Osteoblast (primary cell): ENCODE data around the gene RIPK1. TPM values are rescaled to one million over a fixed set of nuclear protein-coding genes. Genes with fewer than 3 reads are reported as not detected.
"Not testable (repeated sequence)": the region's sequence is repeated elsewhere in the genome, so short reads cannot be mapped to it uniquely, and the experiment has no call there.

Experiments
- DNase-seq: peaks from one replicate; pipeline ENCODE4 v3.0.0; 2011; ENCODE audit warnings: low spot score, mixed read lengths; ENCODE audit not compliant: insufficient read length; ENCODE audit errors: missing footprints
- H2AFZ ChIP-seq: 2 replicates; pipeline ENCODE4 v1.6.0; 2011; ENCODE audit warnings: mild to moderate bottlenecking, low read length
- H3K27ac ChIP-seq: 2 replicates; pipeline ENCODE4 v1.5.1; 2011; ENCODE audit warnings: mild to moderate bottlenecking, low read depth, low read length, moderate library complexity
- H3K27me3 ChIP-seq: 2 replicates; pipeline ENCODE4 v1.6.0; 2012; ENCODE audit warnings: mild to moderate bottlenecking, control low read depth, inconsistent platforms, low read length, moderate library complexity; ENCODE audit not compliant: insufficient read depth
- H3K36me3 ChIP-seq: 2 replicates; pipeline ENCODE4 v1.5.1; 2011; ENCODE audit warnings: mild to moderate bottlenecking, low read length, control low read depth, moderate library complexity; ENCODE audit not compliant: insufficient read depth
- H3K4me1 ChIP-seq: 2 replicates; pipeline ENCODE4 v1.5.1; 2011; ENCODE audit warnings: mild to moderate bottlenecking, low read length, control low read depth, moderate library complexity; ENCODE audit not compliant: insufficient read depth
- H3K4me2 ChIP-seq: 2 replicates; pipeline ENCODE4 v1.6.0; 2011; ENCODE audit warnings: mild to moderate bottlenecking, low read length; ENCODE audit not compliant: insufficient read depth
- H3K4me3 ChIP-seq: fragments of 200-600 bp; sonication (generic); 3 replicates; pipeline ENCODE4 v1.5.1; 2012; ENCODE audit warnings: mild to moderate bottlenecking, low read length, inconsistent platforms; ENCODE audit not compliant: insufficient read depth
- H3K79me2 ChIP-seq: 2 replicates; pipeline ENCODE4 v1.6.0; 2012; ENCODE audit warnings: mild to moderate bottlenecking, low read length, control low read depth, inconsistent platforms; ENCODE audit not compliant: insufficient read depth
- H3K9me3 ChIP-seq: 2 replicates; pipeline ENCODE4 v1.5.1; 2011; ENCODE audit warnings: low read depth, low read length, control low read depth
- H4K20me1 ChIP-seq: 2 replicates; pipeline ENCODE4 v1.6.0; 2012; ENCODE audit warnings: mild to moderate bottlenecking, low read length, control low read depth; ENCODE audit not compliant: insufficient read depth
- CTCF ChIP-seq: IDR thresholded peaks from 2 replicates; pipeline ENCODE4 v1.5.1; 2011; ENCODE audit warnings: mild to moderate bottlenecking, low read depth, low read length, moderate library complexity; ENCODE audit errors: extremely low read depth
- total RNA-seq: library from RNA; depleted of rRNA; stranded (reverse); fragments of >200 nt; gene quantifications from 2 replicates; pipeline ENCODE4 v1.2.3, GENCODE V29; 2012

The RIPK1 gene
- total RNA-seq, 1 donor, result 29.3 TPM

- TF ChIP-seq CTCF, result no peak
- Histone ChIP-seq H3K4me2 (no peak overlapping the region), H3K4me1 (no peaks in the 10 kb centered on the region), H4K20me1 (peaks cover 2% of the 10 kb centered on the region), H3K27ac (no peak overlapping the region), H3K4me3 (no peak overlapping the region), H3K27me3 (no peaks in the 10 kb centered on the region), H3K9me3 (no peaks in the 10 kb centered on the region), H3K36me3 (peaks cover 20% of the 10 kb centered on the region), H2AFZ (no peak overlapping the region), H3K79me2 (no peaks in the 10 kb centered on the region)
- DNase-seq, result peak; percentile 69
These were observed 79.8 kb downstream of the RIPK1 start for GRCh38 chr6:3147914-3148757.

GRCh38 chr6:3151691-3152090 is 83.4 kb downstream of the RIPK1 start:
- Histone ChIP-seq H3K36me3 (peaks cover 32% of the 10 kb centered on the region), H3K27me3 (no peaks in the 10 kb centered on the region), H3K9me3 (no peaks in the 10 kb centered on the region), H3K4me3 (no peak overlapping the region), H3K79me2 (peaks cover 4% of the 10 kb centered on the region), H2AFZ (no peak overlapping the region), H4K20me1 (peaks cover 12% of the 10 kb centered on the region), H3K27ac (no peak overlapping the region), H3K4me2 (no peak overlapping the region), H3K4me1 (peaks cover 3% of the 10 kb centered on the region)
- TF ChIP-seq CTCF, result no peak
- peak; percentile 35 for DNase-seq

- no peak overlapping the region for H3K4me2 ChIP-seq
- H2AFZ ChIP-seq, result no peak overlapping the region
- H3K79me2 ChIP-seq, result peaks cover 8% of the 10 kb centered on the region
- H3K4me3 ChIP-seq, result no peak overlapping the region
- peaks cover 15% of the 10 kb centered on the region for H4K20me1 ChIP-seq
- H3K36me3 ChIP-seq, result peaks cover 32% of the 10 kb centered on the region
- no peaks in the 10 kb centered on the region for H3K9me3 ChIP-seq
- no peaks in the 10 kb centered on the region for H3K27me3 ChIP-seq
- peaks cover 3% of the 10 kb centered on the region for H3K4me1 ChIP-seq
- H3K27ac ChIP-seq, result no peak overlapping the region
- no peak for TF ChIP-seq CTCF
- no peak for DNase-seq
These were observed 84.4 kb downstream of the RIPK1 start for GRCh38 chr6:3152689-3153088.

DNA sequence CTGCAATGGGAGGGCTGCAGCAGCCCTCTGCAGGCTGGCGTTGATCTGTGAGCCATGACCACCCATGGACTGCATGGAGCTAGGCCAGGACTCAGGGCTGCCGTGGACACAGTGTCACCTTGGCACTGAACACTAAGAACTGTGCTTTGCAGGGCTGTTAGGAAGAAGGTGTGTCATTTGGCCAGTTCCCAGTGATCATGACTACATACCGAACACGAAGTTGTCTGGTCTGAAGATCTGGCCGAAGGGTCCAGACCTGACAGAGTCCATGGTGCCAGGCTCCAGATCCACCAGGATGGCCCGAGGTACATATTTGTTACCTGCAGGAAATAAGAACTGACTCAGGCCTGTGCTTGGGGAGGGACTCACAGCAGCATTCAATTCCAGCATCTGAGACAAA is 87.1 kb downstream of the RIPK1 start:
- peak overlapping the region; percentile 23 for H3K4me2 ChIP-seq
- H3K27ac ChIP-seq, H3K4me1 ChIP-seq, H3K9me3 ChIP-seq, H3K79me2 ChIP-seq, H3K27me3 ChIP-seq, H2AFZ ChIP-seq: not testable (repeated sequence)
- peak; percentile 71 for DNase-seq
- peaks cover 27% of the 10 kb centered on the region for H3K36me3 ChIP-seq
- peak overlapping the region; percentile 16 for H3K4me3 ChIP-seq
- peaks cover 15% of the 10 kb centered on the region for H4K20me1 ChIP-seq

DNA sequence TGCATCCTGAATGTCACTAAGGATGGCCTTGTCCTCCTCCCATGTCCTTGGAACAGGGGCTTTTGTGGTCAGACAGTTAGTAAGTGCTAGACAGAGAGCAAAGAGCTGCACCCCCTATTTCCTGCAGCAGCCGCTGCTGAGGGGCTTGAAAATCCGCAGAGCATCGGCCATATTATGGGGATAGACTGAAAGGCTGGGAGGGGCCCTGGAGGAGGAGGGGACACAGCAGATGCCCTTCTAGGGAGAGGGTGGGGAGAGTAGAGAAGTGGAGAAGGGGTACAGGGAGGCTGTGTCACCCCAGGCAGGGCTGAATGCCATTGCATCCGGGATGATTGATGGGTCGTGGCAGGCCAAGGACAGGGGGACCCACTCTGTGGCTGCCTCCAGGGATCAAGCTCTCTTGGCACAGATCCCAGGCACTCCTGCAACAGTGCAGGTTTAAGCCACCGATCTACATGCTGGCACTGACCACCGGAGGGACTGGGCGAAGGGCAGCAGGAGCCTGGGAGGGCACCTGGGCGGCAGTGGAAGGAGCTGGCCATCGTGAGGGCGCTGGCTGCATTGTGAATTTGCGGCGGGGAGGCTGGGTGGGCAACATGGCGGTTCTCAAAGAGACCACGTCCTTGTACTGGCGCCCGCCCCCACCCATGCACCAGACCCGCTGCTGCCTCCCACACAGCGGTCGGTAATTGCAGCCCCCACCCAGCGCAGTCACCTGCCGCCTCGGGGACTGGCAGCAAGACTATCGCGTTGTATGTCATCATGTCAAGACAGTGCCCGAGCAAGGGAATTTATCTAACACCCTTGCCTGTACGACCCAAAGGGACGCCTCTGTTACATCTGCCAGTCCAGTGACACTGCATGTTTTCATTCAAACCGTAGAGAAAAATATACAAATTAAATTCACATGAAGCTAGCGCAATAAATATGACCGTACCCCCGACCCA is 88.2 kb downstream of the RIPK1 start:
- not testable (repeated sequence) for H3K9me3 ChIP-seq, H3K4me1 ChIP-seq, H3K79me2 ChIP-seq, H3K27me3 ChIP-seq
- Histone ChIP-seq H3K4me3 (peak overlapping the region; percentile 98), H3K36me3 (peaks cover 27% of the 10 kb centered on the region), H4K20me1 (peaks cover 15% of the 10 kb centered on the region), H3K4me2 (peak overlapping the region; percentile 98), H2AFZ (peak overlapping the region; percentile 41), H3K27ac (peak overlapping the region; percentile 73)
- peak; percentile 85 for DNase-seq
